Stimulated activated CD4-positive, alpha-beta T cell treated with anti-CD3 and anti-CD28 coated beads, Interleukin-1b, Interleukin-23, amount 100 ng/mL, for 24 hours (primary cell): Measurements from ENCODE around the gene CHP1.
"Not testable (repeated sequence)": the region's sequence is repeated elsewhere in the genome, so short reads cannot be mapped to it uniquely, and the experiment has no call there.

ENCODE experiments used
- DNase-seq, 4 experiments: peaks; one replicate each; pipeline ENCODE4 v3.0.0-alpha.2; 2020; ENCODE audit warnings: low read depth in 4 of 4, low spot score in 1 of 4

CHP1 gene

GRCh38 chr15:41291065-41291631 lies 60.1 kb downstream of the CHP1 start:
- DNase-seq = no peak

- no peak for DNase-seq
These were observed 61.5 kb downstream of the CHP1 start for GRCh38 chr15:41292521-41292920.

GRCh38 chr15:41301139-41301538 lies 70.1 kb downstream of the CHP1 start:
- not testable (repeated sequence) for DNase-seq

- no peak for DNase-seq
These were observed 70.5 kb downstream of the CHP1 start for GRCh38 chr15:41301587-41301986.

- DNase-seq = no peak
These were observed 73.2 kb downstream of the CHP1 start for GRCh38 chr15:41304149-41304770.

- DNase-seq = no peak
These were observed 76.6 kb downstream of the CHP1 start for GRCh38 chr15:41307679-41308078.

- no peak for DNase-seq
These were observed 78.3 kb downstream of the CHP1 start for GRCh38 chr15:41309226-41309905.

GRCh38 chr15:41320805-41321330 lies 89.8 kb downstream of the CHP1 start:
- not testable (repeated sequence) for DNase-seq

- DNase-seq = no peak
These were observed 92.5 kb downstream of the CHP1 start for GRCh38 chr15:41323611-41324010.

- no peak for DNase-seq
These were observed 100.2 kb downstream of the CHP1 start for GRCh38 chr15:41331281-41331680.
